ENCODE measurements around the gene ARHGAP44.

DNA sequence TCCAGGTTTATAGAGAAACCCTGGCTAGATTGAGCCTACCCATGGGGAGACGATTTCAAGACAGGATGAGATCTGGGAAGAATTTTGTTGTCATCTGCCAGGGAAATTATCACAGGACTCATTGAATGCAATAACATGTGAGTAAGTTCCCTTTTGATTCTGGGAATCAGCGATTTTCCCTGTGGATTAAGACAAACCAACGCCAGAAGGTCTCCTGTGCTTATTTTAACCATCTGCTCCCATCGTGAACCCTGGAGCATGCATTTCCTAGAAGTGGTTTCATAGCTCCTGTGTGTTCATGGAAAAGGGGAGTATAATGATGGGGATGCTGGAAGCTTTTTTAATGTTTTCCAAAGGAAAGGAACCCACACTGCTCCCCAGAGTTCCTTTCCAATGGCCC lies 21.0 kb upstream of the ARHGAP44 start:
- TF ChIP-seq MTA1 (IDR thresholded peaks at IDR 0.05; ENCODE audit: borderline replicate concordance) (no peak), ZNF121 (CRISPR knock-in tag; conservative IDR thresholded peaks at IDR 0.05) (no peak), ZSCAN29 (IDR thresholded peaks at IDR 0.05) (no peak), ZKSCAN8 (CRISPR knock-in tag; IDR thresholded peaks at IDR 0.05) (no peak), EZH2 (IDR thresholded peaks at IDR 0.05; ENCODE audit: borderline replicate concordance, low read depth, low read length) (no peak), CTCF (IDR thresholded peaks at IDR 0.05 in 2 of 3, conservative IDR thresholded peaks at IDR 0.05 in 1 of 3; ENCODE audit: insufficient read depth in 2 of 3, low read depth in 1 of 3, low read length in 3 of 3) (no peak)

All from K562 (cell line).